HCT116 (cell line): ENCODE results near the gene KRT38.

Experiments
- CEBPB ChIP-seq: IDR thresholded peaks from 2 replicates; pipeline ENCODE4 v1.6.1; 2012; ENCODE audit warnings: low read depth
- EZH2 ChIP-seq: fragments of 200-600 bp; sonication (generic); IDR thresholded peaks from 2 replicates; pipeline ENCODE4 v1.6.1; 2017; ENCODE audit warnings: antibody characterized with exemption, mixed run types
- JUND ChIP-seq: IDR thresholded peaks from 2 replicates; pipeline ENCODE4 v1.6.1; 2012
- POLR2A ChIP-seq: IDR thresholded peaks from 2 replicates; pipeline ENCODE4 v1.7.0; 2011; ENCODE audit warnings: borderline replicate concordance; ENCODE audit not compliant: insufficient read depth, insufficient read length; ENCODE audit errors: extremely low read depth
- RAD21 ChIP-seq: IDR thresholded peaks from 2 replicates; pipeline ENCODE4 v1.6.1; 2012; ENCODE audit warnings: low read depth, mild to moderate bottlenecking
- SIN3A ChIP-seq: IDR thresholded peaks from 2 replicates; pipeline ENCODE4 v1.6.1; 2012; ENCODE audit warnings: low read depth
- SP1 ChIP-seq: IDR thresholded peaks from 2 replicates; pipeline ENCODE4 v1.6.1; 2012; ENCODE audit warnings: low read depth
- TF ChIP-seq, protein P1 (sequence below), 3 experiments: fragments of 200-600 bp in 1 of 3; sonication (generic) in 1 of 3; IDR thresholded peaks in 2 of 3; conservative IDR thresholded peaks in 1 of 3; 2 replicates each; pipeline ENCODE4 v1.5.1; 2012 to 2017; ENCODE audit warnings: low read depth in 2 of 3, low read length in 2 of 3, antibody characterized with exemption in 1 of 3, borderline replicate concordance in 1 of 3, control low read depth in 1 of 3, mild to moderate bottlenecking in 1 of 3, mixed read lengths in 1 of 3, mixed run types in 1 of 3, moderate library complexity in 1 of 3; ENCODE audit not compliant: insufficient read depth in 1 of 3
- TF ChIP-seq, protein P2 (sequence below): IDR thresholded peaks from 2 replicates; pipeline ENCODE4 v1.6.1; 2012; ENCODE audit warnings: low read depth

DNA sequence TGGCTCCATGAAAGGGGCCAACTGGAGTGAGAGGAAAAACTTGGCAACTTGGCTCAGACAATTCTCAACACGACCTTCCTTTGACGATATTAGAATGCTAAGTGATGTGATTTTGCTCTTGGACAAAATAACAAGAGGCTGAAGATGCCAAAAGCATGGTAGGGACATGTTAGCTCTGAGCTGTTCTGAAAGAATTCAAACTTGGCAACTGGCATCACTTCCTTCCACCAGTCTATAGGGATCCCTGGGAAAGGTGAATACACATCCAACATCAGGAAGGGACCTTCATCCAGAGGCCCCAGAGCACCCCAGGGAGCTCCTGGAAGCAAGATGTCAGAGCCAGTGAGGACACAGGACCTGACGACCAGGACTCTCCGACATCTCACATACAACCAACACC is 20.6 kb downstream of the KRT38 start:
- TF ChIP-seq, protein P1, sequence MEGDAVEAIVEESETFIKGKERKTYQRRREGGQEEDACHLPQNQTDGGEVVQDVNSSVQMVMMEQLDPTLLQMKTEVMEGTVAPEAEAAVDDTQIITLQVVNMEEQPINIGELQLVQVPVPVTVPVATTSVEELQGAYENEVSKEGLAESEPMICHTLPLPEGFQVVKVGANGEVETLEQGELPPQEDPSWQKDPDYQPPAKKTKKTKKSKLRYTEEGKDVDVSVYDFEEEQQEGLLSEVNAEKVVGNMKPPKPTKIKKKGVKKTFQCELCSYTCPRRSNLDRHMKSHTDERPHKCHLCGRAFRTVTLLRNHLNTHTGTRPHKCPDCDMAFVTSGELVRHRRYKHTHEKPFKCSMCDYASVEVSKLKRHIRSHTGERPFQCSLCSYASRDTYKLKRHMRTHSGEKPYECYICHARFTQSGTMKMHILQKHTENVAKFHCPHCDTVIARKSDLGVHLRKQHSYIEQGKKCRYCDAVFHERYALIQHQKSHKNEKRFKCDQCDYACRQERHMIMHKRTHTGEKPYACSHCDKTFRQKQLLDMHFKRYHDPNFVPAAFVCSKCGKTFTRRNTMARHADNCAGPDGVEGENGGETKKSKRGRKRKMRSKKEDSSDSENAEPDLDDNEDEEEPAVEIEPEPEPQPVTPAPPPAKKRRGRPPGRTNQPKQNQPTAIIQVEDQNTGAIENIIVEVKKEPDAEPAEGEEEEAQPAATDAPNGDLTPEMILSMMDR (IDR thresholded peaks at IDR 0.05 in 2 of 3, conservative IDR thresholded peaks at IDR 0.05 in 1 of 3; ENCODE audit: borderline replicate concordance in 1 of 3, insufficient read depth in 1 of 3, low read depth in 2 of 3, low read length in 2 of 3): no peak
- TF ChIP-seq, protein P2, sequence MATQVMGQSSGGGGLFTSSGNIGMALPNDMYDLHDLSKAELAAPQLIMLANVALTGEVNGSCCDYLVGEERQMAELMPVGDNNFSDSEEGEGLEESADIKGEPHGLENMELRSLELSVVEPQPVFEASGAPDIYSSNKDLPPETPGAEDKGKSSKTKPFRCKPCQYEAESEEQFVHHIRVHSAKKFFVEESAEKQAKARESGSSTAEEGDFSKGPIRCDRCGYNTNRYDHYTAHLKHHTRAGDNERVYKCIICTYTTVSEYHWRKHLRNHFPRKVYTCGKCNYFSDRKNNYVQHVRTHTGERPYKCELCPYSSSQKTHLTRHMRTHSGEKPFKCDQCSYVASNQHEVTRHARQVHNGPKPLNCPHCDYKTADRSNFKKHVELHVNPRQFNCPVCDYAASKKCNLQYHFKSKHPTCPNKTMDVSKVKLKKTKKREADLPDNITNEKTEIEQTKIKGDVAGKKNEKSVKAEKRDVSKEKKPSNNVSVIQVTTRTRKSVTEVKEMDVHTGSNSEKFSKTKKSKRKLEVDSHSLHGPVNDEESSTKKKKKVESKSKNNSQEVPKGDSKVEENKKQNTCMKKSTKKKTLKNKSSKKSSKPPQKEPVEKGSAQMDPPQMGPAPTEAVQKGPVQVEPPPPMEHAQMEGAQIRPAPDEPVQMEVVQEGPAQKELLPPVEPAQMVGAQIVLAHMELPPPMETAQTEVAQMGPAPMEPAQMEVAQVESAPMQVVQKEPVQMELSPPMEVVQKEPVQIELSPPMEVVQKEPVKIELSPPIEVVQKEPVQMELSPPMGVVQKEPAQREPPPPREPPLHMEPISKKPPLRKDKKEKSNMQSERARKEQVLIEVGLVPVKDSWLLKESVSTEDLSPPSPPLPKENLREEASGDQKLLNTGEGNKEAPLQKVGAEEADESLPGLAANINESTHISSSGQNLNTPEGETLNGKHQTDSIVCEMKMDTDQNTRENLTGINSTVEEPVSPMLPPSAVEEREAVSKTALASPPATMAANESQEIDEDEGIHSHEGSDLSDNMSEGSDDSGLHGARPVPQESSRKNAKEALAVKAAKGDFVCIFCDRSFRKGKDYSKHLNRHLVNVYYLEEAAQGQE: no peak
- TF ChIP-seq RAD21 (no peak), JUND (no peak), CEBPB (no peak), POLR2A (no peak), EZH2 (no peak), SIN3A (no peak), SP1 (no peak)
